ENCODE data around the gene GASK1A.

GASK1A gene

GRCh38 chr3:43093974-43094373 lies 114.9 kb downstream of the GASK1A start:
- DNase-seq = no peak

DNA sequence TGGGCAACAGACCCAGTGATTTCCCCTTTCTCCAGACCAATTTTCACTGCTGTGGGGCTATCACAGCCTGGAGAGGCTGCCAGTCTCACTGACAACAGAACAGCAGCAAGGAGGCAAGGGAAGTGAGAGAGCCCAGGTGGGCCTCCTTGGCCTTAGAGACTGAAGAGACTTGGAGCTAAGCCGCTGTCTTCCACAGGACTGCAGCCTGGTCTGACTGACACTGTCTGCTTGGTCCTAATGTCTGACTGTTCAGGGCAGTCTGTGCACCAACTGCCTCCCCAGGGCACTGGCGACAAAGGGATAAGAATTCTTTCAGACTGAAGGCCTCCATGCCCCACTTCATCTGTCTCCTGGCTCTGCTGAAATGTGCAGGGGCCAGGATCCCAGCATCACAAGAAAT lies 115.3 kb downstream of the GASK1A start:
- DNase-seq = no peak

GRCh38 chr3:43094851-43095250 lies 115.7 kb downstream of the GASK1A start:
- no peak for DNase-seq

DNA sequence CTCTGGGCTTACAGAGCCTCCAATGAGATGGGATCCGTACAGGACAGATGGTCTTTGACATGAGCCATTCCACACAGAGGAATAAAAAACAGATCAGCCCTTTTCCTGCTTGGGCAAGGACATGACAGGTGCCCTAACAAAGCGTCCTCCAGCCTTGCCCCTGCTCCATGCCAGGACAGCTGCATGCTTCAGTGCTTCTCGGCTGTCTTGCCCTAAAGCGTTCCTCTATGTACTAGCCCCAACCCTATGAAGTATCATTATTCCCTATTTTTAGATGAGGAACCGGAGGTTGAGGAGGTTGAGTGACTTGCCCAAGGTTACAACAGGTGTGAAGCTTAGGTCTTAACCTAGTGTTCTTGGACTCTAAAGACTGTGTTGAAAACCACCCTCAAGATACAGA lies 116.3 kb downstream of the GASK1A start:
- DNase-seq = no peak

GRCh38 chr3:43096761-43097160 lies 117.7 kb downstream of the GASK1A start:
- no peak for DNase-seq

DNA sequence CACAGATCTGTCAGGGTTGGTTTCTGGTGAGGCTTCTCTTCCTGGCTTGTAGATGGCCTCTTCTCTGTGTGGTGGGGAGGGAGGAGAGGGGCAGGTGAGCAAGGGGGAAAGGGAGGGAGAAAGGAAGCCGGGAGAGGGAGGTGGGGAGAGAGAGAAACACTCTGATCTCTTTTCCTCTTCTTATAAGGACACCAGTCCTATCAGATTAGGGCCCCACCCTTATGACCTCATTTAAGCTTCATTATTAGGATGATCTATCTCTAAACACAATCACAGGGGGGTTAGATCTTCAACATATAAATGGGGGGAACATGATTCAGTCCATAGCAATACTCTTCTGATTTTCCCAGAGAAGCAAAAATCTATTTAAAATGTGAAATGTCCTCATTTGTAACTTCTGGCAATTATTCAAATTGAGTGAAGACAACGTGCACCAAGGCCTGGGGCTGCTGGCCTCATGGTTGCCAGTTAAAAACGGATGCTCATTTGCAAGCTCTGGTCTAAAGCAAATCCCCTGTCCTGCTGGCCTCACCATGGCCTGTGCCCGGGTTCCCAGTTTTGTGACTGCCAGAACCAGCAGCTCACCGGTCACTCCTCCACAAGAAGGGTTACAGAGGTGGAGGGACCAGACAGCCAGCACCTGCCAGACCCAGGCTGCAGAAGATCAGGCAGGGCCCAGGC lies 118.4 kb downstream of the GASK1A start:
- no peak for DNase-seq

DNA sequence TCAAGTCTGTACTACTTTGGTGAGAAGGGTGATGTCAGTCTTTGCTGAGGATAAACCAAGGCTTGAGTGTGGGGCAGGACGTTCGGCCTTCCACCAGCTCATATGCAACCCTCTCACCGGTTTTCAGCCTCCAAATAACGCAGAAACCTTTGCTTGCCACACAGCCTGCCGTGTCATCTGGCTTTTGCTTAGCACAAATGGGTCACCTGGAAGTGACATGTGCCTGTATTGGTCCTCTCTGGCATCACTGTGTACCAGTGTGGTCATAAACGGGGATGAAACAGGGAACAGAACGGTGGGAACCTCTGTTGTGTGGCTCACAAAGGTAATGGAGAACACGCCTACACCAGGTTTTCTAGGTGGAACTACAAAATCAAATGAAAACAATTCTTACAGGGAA lies 119.7 kb downstream of the GASK1A start:
- no peak for DNase-seq

DNA sequence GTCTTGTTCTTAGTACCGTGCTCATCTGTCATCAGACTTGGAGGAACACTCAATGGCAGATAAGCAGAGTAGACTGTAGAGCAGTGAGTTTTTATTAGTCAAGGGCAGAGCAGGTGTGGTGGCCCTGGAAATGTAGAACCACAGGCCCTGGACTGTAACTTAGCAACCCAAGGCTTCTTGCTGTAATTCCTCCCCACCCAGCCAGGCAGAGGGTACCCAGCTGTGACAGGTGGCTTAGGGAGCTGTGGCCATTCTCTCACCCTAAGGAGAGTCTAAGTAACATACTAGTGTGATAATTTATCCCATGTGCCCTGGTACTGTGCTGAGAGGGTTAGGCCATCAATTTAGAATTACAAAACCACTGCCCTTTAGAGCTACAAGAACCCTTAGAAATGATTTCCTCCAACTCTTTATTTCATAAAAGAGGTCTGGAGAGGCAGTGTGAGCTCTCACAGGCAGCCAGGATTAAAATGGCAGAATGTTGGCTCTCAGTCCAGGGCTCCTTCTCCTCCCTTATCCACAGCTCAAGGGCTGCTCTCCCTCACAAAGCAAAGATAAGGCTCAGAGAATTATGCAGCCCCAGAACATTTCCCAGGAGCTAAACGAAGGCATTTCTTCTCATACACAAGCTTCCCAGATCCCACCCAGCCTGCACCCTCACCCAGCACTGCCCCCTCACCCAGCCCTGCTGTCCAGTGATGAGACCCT lies 123.8 kb downstream of the GASK1A start:
- no peak for DNase-seq

DNA sequence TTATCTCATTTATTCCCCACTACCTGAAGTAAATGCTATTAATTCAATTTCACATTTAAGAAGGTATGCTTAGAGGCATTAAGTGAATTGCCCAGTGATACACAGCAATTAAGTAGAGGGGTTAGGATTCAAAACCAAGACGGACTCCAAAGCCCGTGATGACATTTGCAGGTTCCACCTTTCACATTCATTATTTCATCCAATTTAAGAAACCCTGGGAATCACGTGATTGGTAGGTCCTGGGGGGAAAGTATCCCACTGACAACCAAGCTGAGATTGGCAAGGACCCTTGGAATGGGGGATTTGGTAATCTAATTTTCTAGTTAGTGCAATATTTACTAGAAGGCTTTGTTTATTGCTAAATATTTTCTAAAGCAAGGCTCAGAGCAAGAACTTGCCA lies 124.9 kb downstream of the GASK1A start:
- no peak for DNase-seq

- DNase-seq = no peak
Measured at GRCh38 chr3:43104660-43105595, 125.8 kb downstream of the GASK1A start.

GRCh38 chr3:43105596-43106292 lies 126.6 kb downstream of the GASK1A start, which contains the start of gene POMGNT2:
POMGNT2 (minus strand) TSS chr3:43106079; CDS start chr3:43081431, 24,648 bp downstream.
- peak; percentile 87 to 93 for DNase-seq

GRCh38 chr3:43106293-43106628 lies 127.2 kb downstream of the GASK1A start:
- no peak for DNase-seq
